K562 (cell line): ENCODE data around the gene ITGB5. TPM values are rescaled to one million over a fixed set of nuclear protein-coding genes. Genes with fewer than 3 reads are reported as not detected.

Source experiments
- REST ChIP-seq, 2 experiments: fragments of 450-650 bp; formaldehyde crosslinking in 1 of 2; IDR thresholded peaks; 2 replicates each; pipeline versions ENCODE4 v1.4.0 to v1.6.1; 2014 to 2020; ENCODE audit warnings: mild to moderate bottlenecking in 2 of 2, borderline replicate concordance in 1 of 2, low read depth in 1 of 2
- SMC3 ChIP-seq: conservative IDR thresholded peaks from 2 replicates; pipeline ENCODE4 v1.6.1; 2011; ENCODE audit warnings: low read depth, low read length, improper control_type of control experiment; ENCODE audit not compliant: insufficient read depth
- TRIM28 ChIP-seq: fragments of 450-650 bp; IDR thresholded peaks from 2 replicates; pipeline ENCODE4 v1.6.1; 2017
- polyA plus RNA-seq, 8 experiments: library from polyadenylated mRNA; depleted of rRNA in 4 of 8; stranded (reverse) in 5 of 8; unstranded in 3 of 8; fragments of >200 nt; fragmentation: Nextera tagmentation in 2 of 8; fragmentation: Illumina TruSeq in 1 of 8; extraction: Ambion mirVana in 2 of 8; extraction: Trizol in 1 of 8; gene quantifications; 2 replicates each; pipeline versions ENCODE4 v1.2.1 to v1.2.3, GENCODE V29; 2011 to 2014; ENCODE audit warnings: inconsistent platforms in 1 of 8, missing spikeins in 1 of 8
- total RNA-seq, 7 experiments: library from RNA; depleted of rRNA in 6 of 7; stranded (reverse); fragments of >200 nt in 6 of 7; fragmentation: Illumina TruSeq in 2 of 7; extraction: Trizol in 2 of 7; gene quantifications; 2 replicates each; pipeline versions ENCODE4 v1.2.1 to v1.2.3, GENCODE V29; 2011 to 2021; ENCODE audit warnings: low replicate concordance in 1 of 7

ITGB5 gene
- total and polyA plus RNA-seq, 9 of the 15 experiments (the other 6 are each of a cell fraction or from before 2014, with no cell fraction given), result 1.7 to 46.8 (median 9.9) TPM

DNA sequence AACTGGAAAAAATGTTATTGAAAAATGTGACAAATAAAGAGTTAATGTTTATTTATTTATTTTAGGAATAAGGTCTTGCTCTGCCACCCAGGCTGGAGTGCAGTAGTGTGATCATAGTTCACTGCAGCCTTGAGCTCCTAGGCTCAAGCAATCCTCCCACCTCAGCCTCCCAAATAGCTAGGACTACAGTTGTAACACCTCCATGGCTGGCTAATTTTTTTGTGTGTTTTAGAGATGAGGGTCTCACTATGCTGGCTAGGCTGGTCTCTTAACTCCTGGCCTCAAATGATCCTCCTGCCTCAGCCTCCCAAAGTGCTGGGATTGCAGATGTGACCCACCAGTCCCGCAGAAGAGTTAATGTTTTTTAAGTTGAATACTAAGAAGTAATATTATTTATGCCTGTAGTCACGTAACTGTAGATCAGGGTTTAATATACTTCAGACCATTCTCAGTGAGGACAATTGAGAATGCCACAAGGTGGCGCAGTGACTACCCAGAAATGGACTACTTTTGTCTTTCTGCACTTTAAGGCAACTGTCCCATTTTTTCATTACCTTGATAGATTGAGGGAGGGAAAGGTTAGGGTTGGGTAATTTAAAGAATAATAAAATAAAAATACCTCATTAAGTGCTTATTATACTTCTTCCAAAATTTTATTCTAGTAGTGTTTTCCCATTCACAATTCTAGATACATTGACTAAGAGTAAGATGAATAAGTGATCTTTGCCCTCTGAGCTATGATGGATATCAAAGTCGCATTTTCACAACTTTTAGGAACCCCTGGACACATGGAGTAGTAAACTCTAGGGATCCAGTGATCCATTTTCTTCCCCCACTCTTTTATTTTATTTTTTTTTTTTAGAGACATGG lies 41.4 kb upstream of the ITGB5 start (continued):
- TF ChIP-seq REST (IDR thresholded peaks at IDR 0.05; ENCODE audit: borderline replicate concordance) (peak; percentile 41; the same call in 1 of the 2 replicates), REST (CRISPR knock-in tag; IDR thresholded peaks at IDR 0.05; ENCODE audit: low read depth) (no peak), SMC3 (peak; percentile 52; the same call in 1 of the 2 replicates), TRIM28 (no peak)
